Hepatocyte (in vitro differentiated cells): Measurements from ENCODE around the gene LCMT1.

Source experiments
- CTCF ChIP-seq: fragments of 200-600 bp; sonication (generic); IDR thresholded peaks from 2 replicates; pipeline ENCODE4 v1.5.1; 2016; ENCODE audit warnings: antibody characterized with exemption, mild to moderate bottlenecking; ENCODE audit not compliant: poor library complexity
- EZH2phosphoT487 ChIP-seq: fragments of 200-600 bp; sonication (generic); IDR thresholded peaks from one replicate; pipeline ENCODE4 v1.6.1; 2018; ENCODE audit warnings: antibody characterized with exemption, mild to moderate bottlenecking, low read depth, moderate library complexity; ENCODE audit not compliant: unreplicated experiment, severe bottlenecking

- TF ChIP-seq CTCF (no peak), EZH2phosphoT487 (no peak)
Measured at GRCh38 chr16:25080420-25081131, 31.0 kb upstream of the LCMT1 start.
